ENCODE results near the gene RASGRP4.
A peak's percentile ranks its signal among the peaks of the same experiment; 100 is the strongest.

Gene RASGRP4

GRCh38 chr19:38374332-38375097 lies 51.5 kb downstream of the RASGRP4 start, which contains the start of gene PSMD8:
Gene PSMD8, plus strand, starts transcription at chr19:38374571. Its CDS starts 31 bp downstream, at chr19:38374602.
- TF ChIP-seq CTCF (IDR thresholded peaks at IDR 0.05): peak; percentile 75
- H3K36me3 ChIP-seq: peaks cover 24% of the 10 kb centered on the region
- H3K9me3 ChIP-seq: no peaks in the 10 kb centered on the region
- peaks cover 19% of the 10 kb centered on the region for H3K27me3 ChIP-seq
- peak within 1 kb of the TSS; percentile 96 for H3K27ac ChIP-seq
- H3K4me3 ChIP-seq (ENCODE audit: low read depth in 1 of 2, low read length in 1 of 2): peak within 1 kb of the TSS; percentile 93 to 98
- peaks cover 16% of the 10 kb centered on the region in 2 experiments for H3K4me1 ChIP-seq (ENCODE audit: control insufficient read depth in 1 of 2, insufficient read depth in 1 of 2, low read depth in 1 of 2, low read length in 1 of 2)

DNA sequence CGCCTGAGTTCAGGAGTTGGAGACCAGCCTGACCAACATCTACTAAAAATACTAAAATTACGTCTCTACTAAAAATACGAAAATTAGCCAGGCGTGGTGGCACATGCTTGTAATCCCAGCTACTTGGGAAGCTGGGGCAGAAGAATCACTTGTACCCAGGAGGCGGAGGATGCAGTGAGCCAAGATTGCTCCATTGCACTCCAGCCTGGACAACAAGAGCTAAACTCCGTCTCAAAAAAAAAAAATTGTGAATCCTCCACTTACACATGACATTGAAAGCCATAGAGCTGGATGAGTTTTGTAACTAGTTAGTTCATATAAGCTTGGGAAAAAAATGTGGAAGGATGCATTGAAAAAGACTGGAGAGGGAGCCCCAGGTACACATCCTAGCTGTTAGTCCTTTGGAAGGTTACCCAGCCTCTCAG lies 52.1 kb downstream of the RASGRP4 start:
- Histone ChIP-seq H3K27ac (peak overlapping the region; percentile 96), H3K36me3 (peaks cover 18% of the 10 kb centered on the region), H3K9me3 (no peaks in the 10 kb centered on the region), H3K4me3 (ENCODE audit: low read depth in 1 of 2, low read length in 1 of 2) (peak overlapping the region; percentile 93 to 98), H3K4me1 (ENCODE audit: control insufficient read depth in 1 of 2, insufficient read depth in 1 of 2, low read depth in 1 of 2, low read length in 1 of 2) (peaks cover 16% of the 10 kb centered on the region in 2 experiments), H3K27me3 (peaks cover 24% of the 10 kb centered on the region)
- no peak for TF ChIP-seq CTCF (IDR thresholded peaks at IDR 0.05)

- no peak for TF ChIP-seq CTCF (IDR thresholded peaks at IDR 0.05)
- no peak overlapping the region for H3K4me3 ChIP-seq (ENCODE audit: low read depth in 1 of 2, low read length in 1 of 2)
- no peaks in the 10 kb centered on the region for H3K36me3 ChIP-seq
- peaks cover 24% of the 10 kb centered on the region for H3K27me3 ChIP-seq
- H3K4me1 ChIP-seq (ENCODE audit: control insufficient read depth in 1 of 2, insufficient read depth in 1 of 2, low read depth in 1 of 2, low read length in 1 of 2): peaks cover 16% of the 10 kb centered on the region in 2 experiments
- no peak overlapping the region for H3K27ac ChIP-seq
- H3K9me3 ChIP-seq: no peaks in the 10 kb centered on the region
Observed at GRCh38 chr19:38371081-38371480, 54.9 kb downstream of the RASGRP4 start.

GRCh38 chr19:38370299-38370698 lies 55.7 kb downstream of the RASGRP4 start:
- no peaks in the 10 kb centered on the region for H3K36me3 ChIP-seq

GRCh38 chr19:38369584-38369983 lies 56.4 kb downstream of the RASGRP4 start:
- Histone ChIP-seq H3K4me3 (ENCODE audit: low read depth in 1 of 2, low read length in 1 of 2) (no peak overlapping the region), H3K36me3 (no peaks in the 10 kb centered on the region), H3K9me3 (no peaks in the 10 kb centered on the region), H3K4me1 (ENCODE audit: control insufficient read depth in 1 of 2, insufficient read depth in 1 of 2, low read depth in 1 of 2, low read length in 1 of 2) (peaks cover 3 to 5% of the 10 kb centered on the region in 2 experiments), H3K27ac (no peak overlapping the region), H3K27me3 (peaks cover 29% of the 10 kb centered on the region)
- TF ChIP-seq CTCF (IDR thresholded peaks at IDR 0.05): no peak

More at GRCh38 chr19:38370299-38370698, 55.7 kb downstream of the RASGRP4 start:
- H3K4me3 ChIP-seq (ENCODE audit: low read depth in 1 of 2, low read length in 1 of 2): no peak overlapping the region
- H3K27me3 ChIP-seq: peaks cover 24% of the 10 kb centered on the region
- H3K9me3 ChIP-seq: no peaks in the 10 kb centered on the region
- TF ChIP-seq CTCF (IDR thresholded peaks at IDR 0.05): no peak
- peaks cover 8 to 9% of the 10 kb centered on the region in 2 experiments for H3K4me1 ChIP-seq (ENCODE audit: control insufficient read depth in 1 of 2, insufficient read depth in 1 of 2, low read depth in 1 of 2, low read length in 1 of 2)
- no peak overlapping the region for H3K27ac ChIP-seq

All from neutrophil (primary cell).